CD8-positive, alpha-beta memory T cell (primary cell): ENCODE results near the gene WDFY4. TPM values are rescaled to one million over a fixed set of nuclear protein-coding genes. Genes with fewer than 3 reads are reported as not detected.

Experiments
- CTCF ChIA-PET: fragments of 350-600 bp; sonication (Branson Sonifier 250); formaldehyde crosslinking; loops from one replicate; lab custom pipeline; 2021; ENCODE audit warnings: antibody characterized with exemption; lab: Charles Lee
- POLR2A ChIA-PET: fragments of 350-600 bp; sonication (Branson Sonifier 250); formaldehyde crosslinking; loops from one replicate; lab custom pipeline; 2021; ENCODE audit warnings: antibody characterized with exemption; lab: Charles Lee
- DNase-seq, 5 donors: peaks; one replicate each; pipeline versions ENCODE4 v3.0.0 to v3.0.0-alpha.2; 2020 to 2022; ENCODE audit warnings: mixed read lengths in 1 of 5
- H3K27ac ChIP-seq: one replicate; pipeline ENCODE4 v1.7.0; 2013; ENCODE audit warnings: low read depth, mild to moderate bottlenecking, low read length, moderate library complexity
- H3K27me3 ChIP-seq: 2 replicates; pipeline ENCODE4 v1.7.0; 2013; ENCODE audit warnings: low read length, mild to moderate bottlenecking; ENCODE audit not compliant: insufficient read depth, poor library complexity, severe bottlenecking
- H3K36me3 ChIP-seq: 2 replicates; pipeline ENCODE4 v1.7.0; 2013; ENCODE audit warnings: mild to moderate bottlenecking, low read length, moderate library complexity; ENCODE audit not compliant: insufficient read depth
- H3K4me1 ChIP-seq: 2 replicates; pipeline ENCODE4 v1.7.0; 2013; ENCODE audit warnings: mild to moderate bottlenecking, low read length, moderate library complexity; ENCODE audit not compliant: insufficient read depth
- H3K4me3 ChIP-seq: 2 replicates; pipeline ENCODE4 v1.7.0; 2013; ENCODE audit warnings: mild to moderate bottlenecking, low read length
- H3K9me3 ChIP-seq: 2 replicates; pipeline ENCODE4 v1.7.0; 2013; ENCODE audit warnings: mild to moderate bottlenecking, low read length
- H3K27ac Mint-ChIP-seq, 8 donors: one replicate each; pipeline ENCODE4 v1.8.0; 2020 to 2021; ENCODE audit warnings: mixed read lengths in 8 of 8, mild to moderate bottlenecking in 6 of 8, inconsistent platforms in 3 of 8, moderate library complexity in 3 of 8
- H3K27me3 Mint-ChIP-seq, 2 donors: one replicate each; pipeline ENCODE4 v1.8.0; 2020 to 2021; ENCODE audit warnings: mixed read lengths in 2 of 2, mild to moderate bottlenecking in 1 of 2, moderate library complexity in 1 of 2
- H3K36me3 Mint-ChIP-seq, 3 donors: one replicate each; pipeline ENCODE4 v1.8.0; 2020 to 2021; ENCODE audit warnings: mixed read lengths in 3 of 3, inconsistent platforms in 1 of 3, mild to moderate bottlenecking in 1 of 3
- H3K4me1 Mint-ChIP-seq, 3 donors: one replicate each; pipeline ENCODE4 v1.8.0; 2020 to 2021; ENCODE audit warnings: mixed read lengths in 3 of 3, inconsistent platforms in 1 of 3, mild to moderate bottlenecking in 1 of 3
- H3K4me3 Mint-ChIP-seq, 7 donors: one replicate each; pipeline ENCODE4 v1.8.0; 2020 to 2021; ENCODE audit warnings: mixed read lengths in 7 of 7, mild to moderate bottlenecking in 6 of 7, moderate library complexity in 4 of 7, inconsistent platforms in 2 of 7
- H3K9me3 Mint-ChIP-seq, 5 donors: one replicate each; pipeline ENCODE4 v1.8.0; 2020 to 2022; ENCODE audit warnings: mixed read lengths in 5 of 5, mild to moderate bottlenecking in 3 of 5, moderate library complexity in 2 of 5, inconsistent platforms in 1 of 5
- polyA plus RNA-seq: library from polyadenylated mRNA; unstranded; fragments of 300-500 nt; fragmentation: Illumina TruSeq; gene quantifications from one replicate; pipeline ENCODE4 v1.2.3, GENCODE V29; 2021
- total RNA-seq, 2 experiments: library from RNA; stranded (reverse); gene quantifications; one replicate each; pipeline ENCODE4 v1.2.3, GENCODE V29; 2021

WDFY4 gene
- total and polyA plus RNA-seq, 3 experiments from 2014 or later, result 0.20 to 0.35 TPM; not detected in 1

DNA sequence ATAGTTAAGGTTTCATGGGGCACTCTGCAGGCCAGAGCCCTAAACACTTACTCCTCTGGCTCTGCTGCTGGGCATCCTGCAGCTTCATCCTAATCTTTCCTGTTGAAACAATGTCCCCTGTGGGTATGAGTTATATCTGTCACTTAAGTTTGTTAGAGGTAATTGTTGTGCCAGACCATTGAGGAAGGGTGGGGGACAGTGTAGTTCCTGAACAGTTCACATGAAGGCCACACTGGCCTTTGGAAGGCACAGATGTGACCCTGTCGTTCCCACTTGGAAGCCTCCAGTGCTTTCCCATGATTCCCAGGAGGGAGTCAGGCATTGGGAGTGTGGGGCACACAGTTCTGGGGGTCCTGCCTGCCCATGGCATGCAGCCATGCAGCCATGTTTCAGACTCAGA lies 65.3 kb downstream of the WDFY4 start:
- Mint-ChIP-seq H3K27ac (no peak overlapping the region), H3K9me3 (peaks cover 0 to 14% (median 2%) of the 10 kb centered on the region in 5 donors), H3K36me3 (no peaks in the 10 kb centered on the region), H3K27me3 (peaks cover 3 to 4% of the 10 kb centered on the region in 2 donors), H3K4me1 (no peaks in the 10 kb centered on the region), H3K4me3 (no peak overlapping the region)
- Histone ChIP-seq H3K4me1 (no peaks in the 10 kb centered on the region), H3K27ac (no peak overlapping the region), H3K27me3 (no peaks in the 10 kb centered on the region), H3K4me3 (no peak overlapping the region), H3K36me3 (no peaks in the 10 kb centered on the region), H3K9me3 (no peaks in the 10 kb centered on the region)
- ChIA-PET POLR2A (no interaction called here), CTCF (no interaction called here)
- no peak for DNase-seq

DNA sequence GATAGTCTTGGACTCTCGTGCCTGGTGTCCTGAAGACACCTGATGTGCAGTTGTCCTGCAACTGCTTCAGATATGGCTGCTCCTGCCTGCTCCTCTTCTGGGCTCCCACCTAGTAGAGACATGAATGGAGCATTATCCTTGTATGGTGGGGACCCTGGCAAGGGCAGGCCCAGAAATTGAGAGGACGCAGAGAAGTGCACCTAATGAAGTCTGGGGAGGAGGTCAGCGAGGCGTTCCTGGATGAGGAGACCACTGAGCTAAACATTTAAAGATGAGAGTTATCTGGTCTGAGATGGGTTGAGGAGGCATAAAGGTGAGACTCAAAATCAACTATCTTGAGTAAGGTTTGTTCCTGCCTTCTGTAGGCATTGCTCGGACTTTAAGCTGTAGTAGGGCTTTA lies 66.3 kb downstream of the WDFY4 start:
- peaks cover 3 to 4% of the 10 kb centered on the region in 2 donors for H3K27me3 Mint-ChIP-seq
- no peaks in the 10 kb centered on the region for H3K36me3 ChIP-seq
- H3K27ac ChIP-seq, result no peak overlapping the region
- no peak overlapping the region for H3K27ac Mint-ChIP-seq
- peaks cover 0 to 14% (median 2%) of the 10 kb centered on the region in 5 donors for H3K9me3 Mint-ChIP-seq
- H3K36me3 Mint-ChIP-seq, result no peaks in the 10 kb centered on the region
- CTCF ChIA-PET, result no interaction called here
- H3K27me3 ChIP-seq, result no peaks in the 10 kb centered on the region
- H3K4me3 ChIP-seq, result no peak overlapping the region
- DNase-seq, result no peak
- H3K4me3 Mint-ChIP-seq, result no peak overlapping the region
- POLR2A ChIA-PET, result no interaction called here
- H3K4me1 ChIP-seq, result no peaks in the 10 kb centered on the region
- H3K4me1 Mint-ChIP-seq, result no peaks in the 10 kb centered on the region
- H3K9me3 ChIP-seq, result no peaks in the 10 kb centered on the region

DNA sequence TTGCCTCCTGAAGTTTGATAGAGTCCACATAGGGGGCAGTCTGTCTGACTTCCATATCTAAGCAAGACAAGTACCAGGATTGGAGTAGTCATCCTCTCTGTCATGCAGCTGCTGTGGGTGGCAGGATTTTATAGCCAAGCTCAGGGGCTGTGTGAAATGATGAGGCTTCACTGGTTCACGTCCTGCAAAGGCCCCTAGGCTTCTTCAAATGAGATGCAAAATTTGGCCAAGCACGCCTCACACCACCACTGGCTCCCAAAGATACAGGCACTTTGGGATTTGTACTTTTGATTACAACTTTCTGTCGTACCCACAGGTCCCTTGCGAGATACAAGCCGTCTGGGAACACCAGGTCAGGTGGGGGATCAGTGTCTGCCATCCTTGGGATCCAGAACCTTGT lies 67.1 kb downstream of the WDFY4 start:
- H3K27me3 ChIP-seq, result no peaks in the 10 kb centered on the region
- POLR2A ChIA-PET, result no interaction called here
- Mint-ChIP-seq H3K4me1 (no peaks in the 10 kb centered on the region), H3K9me3 (peaks cover 0 to 13% (median 2%) of the 10 kb centered on the region in 5 donors), H3K27ac (no peak overlapping the region), H3K4me3 (no peak overlapping the region), H3K27me3 (peaks cover 3 to 4% of the 10 kb centered on the region in 2 donors), H3K36me3 (no peaks in the 10 kb centered on the region)
- H3K4me3 ChIP-seq, result no peak overlapping the region
- DNase-seq, result no peak
- H3K27ac ChIP-seq, result no peak overlapping the region
- H3K4me1 ChIP-seq, result no peaks in the 10 kb centered on the region
- H3K36me3 ChIP-seq, result no peaks in the 10 kb centered on the region
- H3K9me3 ChIP-seq, result no peaks in the 10 kb centered on the region
- CTCF ChIA-PET, result no interaction called here

DNA sequence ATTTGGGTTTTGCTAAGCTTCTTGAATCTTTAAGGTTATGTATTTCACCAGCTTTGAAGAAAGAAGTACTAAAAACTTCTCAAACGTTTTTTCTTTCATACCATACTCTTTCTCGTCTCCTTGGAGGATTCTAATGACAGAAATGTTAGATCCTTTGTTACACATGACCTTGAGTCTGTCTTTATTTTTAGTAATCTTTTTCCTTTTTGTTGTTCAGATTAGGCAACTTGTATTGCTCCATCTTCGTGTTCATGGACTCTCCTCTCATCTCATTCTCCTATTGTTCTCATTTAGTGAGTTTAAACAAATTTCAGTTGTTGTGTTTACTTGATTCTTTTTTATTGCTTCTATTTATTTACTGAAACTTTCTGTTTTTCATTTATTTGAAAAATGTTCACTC lies 73.7 kb downstream of the WDFY4 start:
- Mint-ChIP-seq H3K27me3 (peaks cover 13 to 24% of the 10 kb centered on the region in 2 donors), H3K27ac (no peak overlapping the region), H3K9me3 (peaks cover 0 to 5% (median 0%) of the 10 kb centered on the region in 5 donors), H3K36me3 (peaks cover 0 to 2% (median 0%) of the 10 kb centered on the region in 3 donors), H3K4me1 (no peaks in the 10 kb centered on the region), H3K4me3 (no peak overlapping the region)
- Histone ChIP-seq H3K36me3 (no peaks in the 10 kb centered on the region), H3K4me1 (no peaks in the 10 kb centered on the region), H3K9me3 (no peaks in the 10 kb centered on the region), H3K27me3 (peaks cover 4% of the 10 kb centered on the region), H3K4me3 (no peak overlapping the region), H3K27ac (no peak overlapping the region)
- ChIA-PET POLR2A (no interaction called here), CTCF (no interaction called here)
- no peak for DNase-seq

DNA sequence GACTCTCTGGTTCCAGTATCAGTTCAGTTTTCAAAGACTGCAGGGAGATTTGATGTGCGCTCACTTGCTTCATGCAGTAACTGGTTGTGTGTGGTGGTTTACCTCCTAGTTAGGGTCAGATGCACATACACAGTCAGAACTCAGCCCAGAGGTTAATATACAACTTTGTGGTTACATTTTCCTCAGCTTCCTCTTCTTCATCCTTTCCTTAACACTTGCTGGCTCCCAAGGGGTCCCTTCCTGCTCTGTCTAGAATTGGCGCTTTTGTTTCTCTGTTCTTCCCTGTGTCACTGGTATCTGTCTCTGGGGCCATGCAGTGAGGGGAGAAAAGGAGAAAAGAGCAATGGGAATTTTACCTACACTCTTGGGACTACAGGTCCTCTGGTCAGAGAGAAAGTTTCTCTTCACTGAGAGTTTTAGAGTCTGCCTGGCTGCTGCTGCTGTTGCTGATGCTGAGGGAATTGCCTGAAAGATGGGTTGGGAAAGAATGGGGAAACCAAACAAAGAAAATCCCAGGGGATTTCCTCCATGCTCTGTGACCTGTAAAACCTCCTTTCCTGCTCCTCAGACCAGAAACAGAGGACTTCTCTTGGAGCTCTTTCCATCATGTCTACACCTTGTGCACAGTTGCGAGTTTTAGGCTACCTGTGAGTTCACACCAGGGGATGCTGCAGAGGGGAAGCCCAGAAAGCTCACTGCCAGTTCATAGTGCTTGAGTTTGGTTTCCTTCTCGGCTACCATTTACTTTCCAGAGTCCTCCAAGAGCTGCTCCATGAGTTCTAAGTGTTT lies 74.6 kb downstream of the WDFY4 start:
- Histone ChIP-seq H3K4me1 (no peaks in the 10 kb centered on the region), H3K27ac (no peak overlapping the region), H3K27me3 (peaks cover 4% of the 10 kb centered on the region), H3K9me3 (no peaks in the 10 kb centered on the region), H3K4me3 (no peak overlapping the region), H3K36me3 (no peaks in the 10 kb centered on the region)
- Mint-ChIP-seq H3K4me1 (no peaks in the 10 kb centered on the region), H3K27ac (peak overlapping the region in 1 of 8 donors; percentile 9), H3K9me3 (peaks cover 0 to 5% (median 0%) of the 10 kb centered on the region in 5 donors), H3K4me3 (no peak overlapping the region), H3K36me3 (peaks cover 0 to 2% (median 0%) of the 10 kb centered on the region in 3 donors), H3K27me3 (peaks cover 13 to 24% of the 10 kb centered on the region in 2 donors)
- ChIA-PET CTCF (no interaction called here), POLR2A (no interaction called here)
- DNase-seq, result no peak

DNA sequence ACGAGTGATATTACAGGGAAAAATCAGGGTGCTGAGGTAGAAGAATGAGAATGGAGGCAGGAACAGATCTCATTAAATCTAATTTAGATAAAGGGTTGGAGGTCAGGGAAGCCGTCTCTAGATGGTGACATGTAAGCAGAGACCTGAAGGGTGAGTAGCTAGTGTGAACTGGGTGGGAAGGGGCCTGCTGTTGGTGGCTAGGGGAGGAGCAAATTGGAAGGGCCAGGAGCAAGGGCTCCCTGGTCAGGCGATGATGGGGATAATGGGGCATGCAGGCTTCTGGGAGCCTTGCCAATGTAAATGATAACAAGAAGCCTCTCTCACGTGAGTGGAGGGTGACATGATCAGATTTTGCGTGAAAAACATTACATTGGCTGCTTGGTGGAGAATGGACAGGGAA lies 76.3 kb downstream of the WDFY4 start:
- no peak overlapping the region for H3K27ac Mint-ChIP-seq
- peaks cover 17 to 32% of the 10 kb centered on the region in 2 donors for H3K27me3 Mint-ChIP-seq
- DNase-seq, result no peak
- Histone ChIP-seq H3K9me3 (no peaks in the 10 kb centered on the region), H3K4me3 (no peak overlapping the region), H3K36me3 (no peaks in the 10 kb centered on the region), H3K27me3 (peaks cover 4% of the 10 kb centered on the region), H3K4me1 (no peaks in the 10 kb centered on the region), H3K27ac (no peak overlapping the region)
- CTCF ChIA-PET, result no interaction called here
- no peaks in the 10 kb centered on the region for H3K4me1 Mint-ChIP-seq
- POLR2A ChIA-PET, result no interaction called here
- H3K4me3 Mint-ChIP-seq, result no peak overlapping the region
- H3K9me3 Mint-ChIP-seq, result peaks cover 0 to 5% (median 0%) of the 10 kb centered on the region in 5 donors
- peaks cover 0 to 2% (median 0%) of the 10 kb centered on the region in 3 donors for H3K36me3 Mint-ChIP-seq

DNA sequence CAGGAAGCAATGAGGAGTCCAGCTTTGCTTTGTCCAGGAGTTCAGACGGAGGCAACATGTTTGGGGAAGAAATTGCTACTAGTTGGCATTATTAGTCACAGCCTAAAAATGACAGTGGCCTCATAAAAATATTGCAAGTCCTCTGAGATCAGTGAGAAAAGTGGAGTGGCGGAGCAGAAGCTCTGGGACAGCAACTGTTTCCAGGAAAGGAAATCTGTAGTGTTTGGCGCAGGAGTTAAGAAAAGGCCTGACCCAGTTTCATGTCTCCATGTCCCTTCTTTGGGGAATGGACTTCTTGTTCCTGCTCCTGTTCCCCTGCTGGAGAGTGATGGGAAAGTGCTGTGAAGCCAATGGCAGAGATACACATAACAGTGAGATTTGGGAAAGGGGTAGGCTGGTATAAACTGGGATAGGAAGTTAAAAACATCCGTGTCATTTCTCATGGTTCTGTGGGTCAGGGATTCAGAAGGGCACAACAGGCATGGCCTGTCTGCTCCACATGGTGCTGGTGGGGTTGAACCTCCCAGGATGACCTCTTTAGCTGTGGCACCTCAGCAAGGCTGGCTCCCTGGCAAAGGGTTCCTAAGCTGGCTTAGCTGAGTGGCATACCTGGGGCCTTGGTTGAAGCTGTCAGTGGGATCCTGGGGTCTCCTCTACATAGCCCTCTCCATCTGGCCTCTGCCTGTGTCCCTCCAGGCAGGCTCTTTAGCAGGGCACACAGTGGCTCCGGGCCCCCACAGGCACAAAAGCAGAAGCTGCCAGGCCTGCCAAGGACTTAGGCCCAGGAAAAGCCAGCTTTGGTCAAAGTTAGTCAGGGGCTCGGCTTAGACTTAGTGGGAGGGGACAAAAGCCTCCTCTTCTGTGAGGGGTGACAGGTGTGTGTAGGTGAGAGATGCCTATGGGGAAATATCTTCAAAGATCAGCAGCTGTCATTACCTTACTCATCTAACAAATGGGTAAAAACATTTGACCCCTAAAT lies 77.7 kb downstream of the WDFY4 start:
- H3K4me3 Mint-ChIP-seq, result no peak overlapping the region
- Histone ChIP-seq H3K4me1 (no peaks in the 10 kb centered on the region), H3K36me3 (no peaks in the 10 kb centered on the region), H3K27me3 (peaks cover 4% of the 10 kb centered on the region), H3K9me3 (no peaks in the 10 kb centered on the region), H3K4me3 (no peak overlapping the region), H3K27ac (no peak overlapping the region)
- ChIA-PET CTCF (no interaction called here), POLR2A (no interaction called here)
- no peak overlapping the region for H3K27ac Mint-ChIP-seq
- peaks cover 0 to 5% (median 0%) of the 10 kb centered on the region in 5 donors for H3K9me3 Mint-ChIP-seq
- no peak for DNase-seq
- H3K4me1 Mint-ChIP-seq, result no peaks in the 10 kb centered on the region
- peaks cover 17 to 32% of the 10 kb centered on the region in 2 donors for H3K27me3 Mint-ChIP-seq
- peaks cover 0 to 2% (median 0%) of the 10 kb centered on the region in 3 donors for H3K36me3 Mint-ChIP-seq
